Prostate gland (tissue), 2 donors: ENCODE data around the gene BTAF1.

ENCODE experiments used
- POLR2A ChIP-seq: fragments of 450-650 bp; IDR thresholded peaks from one replicate; pipeline ENCODE4 v1.6.1; 2016; ENCODE audit warnings: antibody characterized with exemption, mild to moderate bottlenecking
- POLR2AphosphoS5 ChIP-seq: sonication (generic); formaldehyde crosslinking; IDR thresholded peaks from one replicate; pipeline ENCODE4 v1.6.1; 2017; ENCODE audit warnings: antibody characterized with exemption
- TF ChIP-seq, protein P1 (sequence below), 4 experiments: fragments of 200-600 bp in 2 of 4; fragments of 450-650 bp in 2 of 4; sonication (generic) in 2 of 4; IDR thresholded peaks; 1 replicate in 3 of 4; 2 replicates in 1 of 4; pipeline ENCODE4 v1.5.1; 2016 to 2019; ENCODE audit warnings: antibody characterized with exemption in 4 of 4, mild to moderate bottlenecking in 2 of 4, moderate library complexity in 2 of 4

DNA sequence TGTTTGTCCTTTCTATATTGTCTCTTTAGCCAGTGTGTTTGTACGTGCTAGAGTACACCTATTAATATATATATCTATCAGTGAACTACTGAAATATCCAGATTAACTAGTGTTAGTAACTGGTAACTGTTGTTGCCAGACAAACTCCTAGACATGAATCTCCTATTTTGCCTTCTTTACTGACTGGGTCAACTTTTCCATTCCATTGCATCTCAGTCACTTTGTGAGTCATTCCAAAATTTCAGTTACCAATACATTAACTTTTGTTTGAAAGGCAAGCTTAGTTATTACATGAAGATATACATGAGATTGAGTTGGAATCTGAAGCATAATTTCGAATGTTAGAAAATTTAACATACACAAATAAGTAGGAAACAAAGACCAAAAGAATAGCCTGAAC, 51.4 kb downstream of the BTAF1 start:
- TF ChIP-seq, protein P1, sequence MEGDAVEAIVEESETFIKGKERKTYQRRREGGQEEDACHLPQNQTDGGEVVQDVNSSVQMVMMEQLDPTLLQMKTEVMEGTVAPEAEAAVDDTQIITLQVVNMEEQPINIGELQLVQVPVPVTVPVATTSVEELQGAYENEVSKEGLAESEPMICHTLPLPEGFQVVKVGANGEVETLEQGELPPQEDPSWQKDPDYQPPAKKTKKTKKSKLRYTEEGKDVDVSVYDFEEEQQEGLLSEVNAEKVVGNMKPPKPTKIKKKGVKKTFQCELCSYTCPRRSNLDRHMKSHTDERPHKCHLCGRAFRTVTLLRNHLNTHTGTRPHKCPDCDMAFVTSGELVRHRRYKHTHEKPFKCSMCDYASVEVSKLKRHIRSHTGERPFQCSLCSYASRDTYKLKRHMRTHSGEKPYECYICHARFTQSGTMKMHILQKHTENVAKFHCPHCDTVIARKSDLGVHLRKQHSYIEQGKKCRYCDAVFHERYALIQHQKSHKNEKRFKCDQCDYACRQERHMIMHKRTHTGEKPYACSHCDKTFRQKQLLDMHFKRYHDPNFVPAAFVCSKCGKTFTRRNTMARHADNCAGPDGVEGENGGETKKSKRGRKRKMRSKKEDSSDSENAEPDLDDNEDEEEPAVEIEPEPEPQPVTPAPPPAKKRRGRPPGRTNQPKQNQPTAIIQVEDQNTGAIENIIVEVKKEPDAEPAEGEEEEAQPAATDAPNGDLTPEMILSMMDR (IDR thresholded peaks at IDR 0.05), result no peak
- TF ChIP-seq POLR2A (no peak), POLR2AphosphoS5 (no peak)
